GM18517 (cell line): ENCODE measurements around the gene APOLD1.
"Not testable (repeated sequence)": the region's sequence is repeated elsewhere in the genome, so short reads cannot be mapped to it uniquely, and the experiment has no call there.

Experiments
- ATAC-seq: cut with Tn5 transposase; IDR thresholded peaks from one replicate; pipeline ENCODE4 v1.9.1; 2021; ENCODE audit warnings: mild to moderate bottlenecking, moderate library complexity; ENCODE audit not compliant: unreplicated experiment

The APOLD1 gene

GRCh38 chr12:12807517-12807903, 22.1 kb downstream of the APOLD1 start:
- not testable (repeated sequence) for ATAC-seq

DNA sequence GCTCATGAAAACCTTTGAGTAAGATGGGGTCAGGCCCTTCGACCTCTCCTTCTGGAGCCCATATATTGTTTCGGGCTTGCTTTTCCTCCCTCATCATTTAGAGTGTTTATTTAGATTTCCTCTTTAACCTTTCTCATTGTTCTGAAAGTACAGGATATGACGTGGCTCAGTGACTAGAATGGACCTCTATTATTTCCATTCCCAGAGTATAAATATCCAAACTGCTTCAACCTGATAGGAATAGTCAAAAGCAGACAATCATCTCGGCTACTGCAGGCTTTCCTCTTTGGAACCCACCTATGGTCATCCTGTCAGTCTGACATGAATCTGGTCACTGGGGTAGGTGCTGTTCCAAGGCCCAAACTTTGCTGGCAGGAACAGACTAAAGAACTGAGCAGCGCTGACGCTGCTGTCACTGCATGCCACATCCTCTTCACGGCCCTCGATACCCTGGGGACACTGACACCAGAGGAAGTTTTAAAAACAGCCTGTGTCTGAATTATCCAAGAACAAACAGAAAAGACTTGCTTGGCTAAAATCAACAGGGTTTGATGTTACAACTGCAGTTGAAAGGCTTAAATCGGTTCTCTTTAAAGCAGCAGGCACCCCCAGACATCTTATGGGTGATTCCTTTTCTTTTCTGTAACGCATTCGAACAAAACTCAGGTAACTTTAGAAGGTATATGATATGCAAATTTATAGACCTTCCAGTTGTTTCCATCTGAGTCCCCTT, 22.7 kb downstream of the APOLD1 start:
- peak; percentile 67 for ATAC-seq

DNA sequence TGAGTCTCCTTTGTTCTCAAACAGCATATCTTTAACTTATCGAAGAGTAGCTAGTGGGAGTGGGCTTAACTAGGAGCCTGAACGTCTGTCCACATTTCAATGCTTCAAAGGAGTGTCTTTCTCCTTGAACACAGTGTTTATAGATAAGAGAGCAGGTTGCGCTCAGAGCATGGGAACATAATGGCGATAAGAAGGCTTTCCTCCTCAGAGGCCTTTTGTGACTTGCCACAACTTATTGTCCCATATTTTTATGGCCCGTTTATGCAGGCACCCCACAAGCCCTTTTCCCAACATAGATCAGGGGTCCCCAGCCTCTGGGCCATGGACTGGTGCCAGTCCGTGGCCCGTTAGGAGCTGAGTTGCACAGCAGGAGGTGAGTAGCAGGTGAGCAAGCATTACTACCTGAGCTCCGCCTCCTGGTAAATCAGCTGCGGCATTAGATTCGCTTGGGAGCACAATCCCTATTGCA, 25.1 kb downstream of the APOLD1 start:
- no peak for ATAC-seq

DNA sequence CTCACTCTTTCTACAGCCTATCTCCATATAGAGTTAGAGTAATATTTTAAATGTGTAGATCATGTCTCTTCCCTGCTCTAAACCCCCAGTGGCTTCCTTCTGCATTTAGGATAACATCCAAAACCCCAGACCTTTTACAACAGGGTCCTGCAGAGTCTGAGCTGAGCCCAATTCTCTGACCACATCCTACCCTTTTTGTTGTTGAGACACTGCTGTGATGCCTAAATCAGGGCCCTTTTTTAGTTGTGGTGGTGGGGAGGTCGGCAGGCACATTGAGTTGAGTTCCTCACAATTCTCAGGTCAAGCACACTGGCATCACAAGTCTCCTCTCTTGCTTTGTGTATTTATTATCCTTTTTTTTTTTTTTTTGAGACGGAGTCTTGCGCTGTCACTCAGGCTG, 25.9 kb downstream of the APOLD1 start:
- ATAC-seq: no peak

DNA sequence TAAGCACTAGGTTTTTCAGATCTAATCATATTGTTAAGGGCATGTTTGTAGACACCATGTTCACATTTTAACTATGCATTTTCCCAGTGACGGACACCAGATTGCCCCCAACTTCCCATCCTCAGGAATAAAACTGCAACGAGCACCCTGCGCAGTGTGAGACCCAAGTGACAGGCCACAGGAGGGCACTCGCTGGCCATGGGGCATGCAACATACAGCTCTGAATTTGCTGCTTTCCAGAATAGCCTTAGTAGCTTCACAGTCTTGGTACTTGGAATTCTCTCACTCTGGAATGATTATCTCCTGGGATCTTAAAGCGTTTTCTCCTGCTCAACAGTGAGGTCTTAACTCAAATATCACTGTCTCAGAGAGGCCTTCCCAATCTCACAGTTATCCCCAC, 26.7 kb downstream of the APOLD1 start:
- ATAC-seq: no peak

GRCh38 chr12:12812618-12813119, 27.2 kb downstream of the APOLD1 start:
- ATAC-seq: no peak

DNA sequence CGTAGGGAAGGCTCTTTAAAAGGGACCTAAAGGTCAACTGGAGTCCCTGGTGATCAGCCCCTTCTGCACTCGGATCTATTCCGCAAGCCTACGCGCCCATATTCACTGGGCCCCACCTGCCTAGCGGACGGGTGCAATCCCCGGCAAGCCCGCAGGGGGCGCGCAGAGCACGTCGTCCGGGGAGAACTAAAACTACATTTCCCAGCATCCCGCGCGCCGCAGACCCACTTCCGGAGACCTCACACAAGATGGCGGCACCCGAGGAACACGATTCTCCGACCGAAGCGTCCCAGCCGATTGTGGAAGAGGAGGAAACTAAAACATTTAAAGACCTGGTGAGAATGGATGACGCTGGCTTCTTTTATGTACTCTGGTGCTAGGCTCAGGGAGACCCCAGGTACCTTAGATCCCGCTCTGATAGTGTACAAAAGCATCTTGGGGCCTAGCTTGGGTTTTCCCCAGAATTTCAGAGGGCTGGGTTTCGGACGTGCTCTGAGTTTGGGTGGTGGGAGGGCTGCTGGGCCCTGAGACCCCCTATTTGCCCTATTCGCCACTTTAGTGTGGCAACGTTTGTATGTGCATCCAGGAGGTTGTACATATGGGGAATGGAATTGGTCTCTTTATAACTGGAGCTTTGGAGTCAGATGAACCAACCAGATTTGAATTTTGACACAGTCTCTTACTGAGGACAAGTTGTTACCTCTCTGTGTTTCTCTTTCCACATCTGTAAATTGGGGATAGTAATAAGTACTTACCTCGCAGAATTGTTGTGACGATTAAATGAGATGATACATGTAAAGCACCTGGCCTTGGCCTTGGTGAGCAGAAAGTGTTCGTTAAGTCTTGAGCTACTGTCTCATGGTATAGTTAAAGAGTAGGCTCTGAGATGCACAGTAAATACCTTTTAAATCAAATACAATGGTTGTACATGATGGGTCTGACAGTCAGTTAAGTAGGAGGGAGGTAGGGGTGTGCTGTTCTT, 28.0 kb downstream of the APOLD1 start, which contains the start of gene DDX47:
Gene DDX47, plus strand, starts transcription at position 227 of the 982 bp plus-strand sequence. Its CDS starts 22 bp downstream, at position 249.
- peak; percentile 70 for ATAC-seq

DNA sequence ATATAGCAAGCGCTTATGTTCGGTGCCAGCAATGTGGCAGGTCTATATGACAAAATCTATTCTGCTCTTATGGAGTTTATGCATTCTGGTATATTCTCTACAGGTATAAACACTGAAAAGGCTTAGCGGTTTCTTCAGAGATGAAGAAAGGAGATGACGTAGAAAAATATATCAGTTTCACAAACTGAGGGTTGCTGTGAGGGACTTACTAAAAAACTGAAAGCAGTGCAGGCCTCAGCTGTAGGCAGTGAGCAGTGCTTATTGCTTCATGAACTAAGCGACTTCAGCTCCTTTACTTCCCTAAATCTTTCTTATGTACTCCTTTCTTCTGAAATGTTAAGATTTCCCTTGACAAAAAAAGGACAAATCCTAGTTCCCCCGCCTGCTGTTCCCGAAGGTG, 32.2 kb downstream of the APOLD1 start:
- ATAC-seq: no peak

- no peak for ATAC-seq
Measured at GRCh38 chr12:12818701-12819100, 33.2 kb downstream of the APOLD1 start.

DNA sequence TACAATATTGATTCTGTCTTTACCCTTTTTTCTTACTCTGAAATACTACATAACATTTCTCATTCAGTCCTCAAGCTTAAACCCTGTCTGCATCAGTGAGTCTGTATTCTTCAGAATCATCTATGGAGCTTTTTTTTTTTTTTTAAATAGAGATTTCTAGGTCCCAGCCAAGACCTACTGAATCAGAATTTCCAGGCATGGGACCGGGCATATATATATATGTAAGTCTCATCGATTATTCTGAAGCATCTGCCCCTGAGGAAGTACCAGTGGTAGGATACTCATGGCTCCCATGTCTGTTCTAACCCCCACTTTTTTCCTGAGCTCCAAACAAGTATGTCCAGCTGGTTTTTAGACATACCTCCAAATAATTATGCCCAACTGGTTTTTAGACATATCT, 33.8 kb downstream of the APOLD1 start:
- no peak for ATAC-seq

DNA sequence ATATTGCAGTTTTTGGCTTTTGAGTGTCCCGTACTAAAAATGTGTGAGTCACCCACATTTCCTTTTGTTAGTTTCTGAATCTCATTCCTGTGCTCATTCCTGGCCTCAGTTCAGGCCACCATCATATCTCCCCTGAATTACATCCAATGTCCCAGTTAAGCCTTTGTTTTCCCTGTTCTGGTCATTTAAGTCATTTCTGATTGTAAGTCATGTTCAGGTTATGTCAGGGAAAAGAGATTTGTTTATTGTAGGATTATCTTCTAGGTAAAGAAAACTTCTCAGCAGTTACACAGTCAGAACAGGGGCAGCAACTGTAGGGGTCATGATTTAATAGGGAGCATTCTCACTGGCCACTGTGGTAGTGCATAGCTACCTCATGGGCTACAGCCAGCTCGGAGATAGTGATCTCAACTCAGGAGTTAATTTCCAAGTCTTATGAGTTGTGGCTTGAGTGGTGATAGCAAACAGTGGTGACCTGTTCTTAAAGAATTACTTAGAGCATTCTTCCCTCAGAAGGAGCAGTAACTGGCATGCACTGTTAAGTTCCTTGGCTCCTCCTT, 34.4 kb downstream of the APOLD1 start:
- no peak for ATAC-seq

GRCh38 chr12:12820376-12820775, 34.9 kb downstream of the APOLD1 start:
- ATAC-seq: not testable (repeated sequence)

DNA sequence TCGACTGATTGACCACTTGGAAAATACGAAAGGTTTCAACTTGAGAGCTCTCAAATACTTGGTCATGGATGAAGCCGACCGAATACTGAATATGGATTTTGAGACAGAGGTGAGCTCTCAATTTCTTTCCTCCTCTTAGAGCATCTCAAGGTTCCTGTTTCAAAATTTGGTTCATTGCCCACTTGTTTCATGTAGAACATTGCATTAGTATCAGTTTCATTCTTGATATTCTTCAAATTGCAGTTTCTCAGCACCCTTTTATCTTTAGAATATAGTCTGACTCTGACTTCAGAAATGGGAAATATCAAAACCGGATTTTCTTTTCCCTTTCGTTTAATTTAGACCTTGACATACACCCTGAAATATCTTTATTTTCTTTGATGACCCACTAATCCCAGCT, 36.5 kb downstream of the APOLD1 start:
- ATAC-seq: peak; percentile 67

- ATAC-seq: no peak
Measured at GRCh38 chr12:12822886-12823285, 37.4 kb downstream of the APOLD1 start.

GRCh38 chr12:12823300-12823699, 37.8 kb downstream of the APOLD1 start:
- ATAC-seq: no peak

DNA sequence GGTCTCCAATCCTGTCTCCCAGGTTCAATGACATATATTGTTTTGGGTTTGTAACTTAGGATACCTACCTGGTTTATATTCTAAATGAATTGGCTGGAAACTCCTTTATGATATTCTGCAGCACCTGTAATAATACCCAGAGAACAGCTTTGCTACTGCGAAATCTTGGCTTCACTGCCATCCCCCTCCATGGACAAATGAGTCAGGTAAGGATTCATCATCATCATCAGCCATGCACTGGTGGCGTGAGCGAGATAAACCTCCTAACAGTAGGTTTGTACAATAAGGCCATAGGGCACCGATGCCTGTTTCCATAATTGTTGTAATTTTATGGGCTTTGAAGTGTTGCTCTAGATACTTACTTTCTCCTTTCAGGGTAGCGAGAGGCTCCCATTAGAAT, 38.4 kb downstream of the APOLD1 start:
- ATAC-seq: no peak

DNA sequence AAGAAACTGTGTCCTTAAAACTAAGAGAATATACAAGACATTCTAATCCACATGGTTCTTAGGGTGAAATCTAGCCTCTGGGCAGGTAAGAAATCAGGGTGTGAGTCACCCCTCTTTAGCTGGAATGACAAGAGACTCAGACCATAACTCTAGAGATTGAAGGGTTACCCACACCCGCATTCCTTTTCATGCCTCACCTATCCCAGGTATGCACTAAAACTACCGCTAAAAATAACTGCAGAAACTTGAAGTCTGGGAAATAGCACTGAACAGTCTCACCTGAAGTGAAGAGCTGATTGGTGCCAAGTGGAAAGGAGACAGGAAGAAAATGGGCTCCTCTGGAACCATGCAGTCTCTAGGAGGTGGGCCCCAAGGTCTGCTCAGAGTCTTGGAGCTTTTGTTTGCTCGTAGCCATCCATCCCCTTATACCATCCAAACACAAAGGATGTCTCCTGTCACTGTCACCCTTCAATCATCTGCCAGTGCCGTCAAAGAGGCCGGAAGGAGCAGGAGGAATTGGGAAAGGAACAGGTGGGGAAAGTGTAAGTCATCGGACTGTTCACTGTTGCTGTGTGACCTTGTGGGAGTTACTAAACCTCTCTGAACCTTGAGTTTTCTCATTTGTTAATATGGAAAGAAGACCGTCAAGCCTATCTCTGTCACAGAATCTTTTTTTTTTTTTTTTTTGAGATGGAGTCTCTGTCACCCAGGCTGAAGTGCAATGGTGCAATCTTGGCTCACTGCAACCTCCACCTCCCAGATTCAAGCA, 50.1 kb downstream of the APOLD1 start:
- no peak for ATAC-seq

DNA sequence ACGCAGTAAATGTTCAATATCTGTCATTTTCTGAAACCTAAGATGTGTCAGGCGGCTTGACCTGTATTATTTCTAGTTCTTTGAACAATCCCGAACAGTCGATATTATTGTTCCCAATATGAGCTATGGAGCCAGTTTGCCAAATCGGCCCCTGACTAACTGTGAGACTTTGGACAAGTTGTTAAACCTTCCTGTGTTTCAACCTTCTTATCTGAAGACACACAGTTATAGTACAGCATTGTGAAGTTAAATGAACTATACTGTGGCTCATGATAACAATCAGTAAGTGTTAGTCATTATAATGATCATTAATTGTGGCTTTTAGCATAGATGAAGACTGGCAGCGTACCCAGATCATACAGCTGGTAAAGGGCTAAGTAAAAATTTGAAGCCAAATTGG, 51.1 kb downstream of the APOLD1 start:
- no peak for ATAC-seq

DNA sequence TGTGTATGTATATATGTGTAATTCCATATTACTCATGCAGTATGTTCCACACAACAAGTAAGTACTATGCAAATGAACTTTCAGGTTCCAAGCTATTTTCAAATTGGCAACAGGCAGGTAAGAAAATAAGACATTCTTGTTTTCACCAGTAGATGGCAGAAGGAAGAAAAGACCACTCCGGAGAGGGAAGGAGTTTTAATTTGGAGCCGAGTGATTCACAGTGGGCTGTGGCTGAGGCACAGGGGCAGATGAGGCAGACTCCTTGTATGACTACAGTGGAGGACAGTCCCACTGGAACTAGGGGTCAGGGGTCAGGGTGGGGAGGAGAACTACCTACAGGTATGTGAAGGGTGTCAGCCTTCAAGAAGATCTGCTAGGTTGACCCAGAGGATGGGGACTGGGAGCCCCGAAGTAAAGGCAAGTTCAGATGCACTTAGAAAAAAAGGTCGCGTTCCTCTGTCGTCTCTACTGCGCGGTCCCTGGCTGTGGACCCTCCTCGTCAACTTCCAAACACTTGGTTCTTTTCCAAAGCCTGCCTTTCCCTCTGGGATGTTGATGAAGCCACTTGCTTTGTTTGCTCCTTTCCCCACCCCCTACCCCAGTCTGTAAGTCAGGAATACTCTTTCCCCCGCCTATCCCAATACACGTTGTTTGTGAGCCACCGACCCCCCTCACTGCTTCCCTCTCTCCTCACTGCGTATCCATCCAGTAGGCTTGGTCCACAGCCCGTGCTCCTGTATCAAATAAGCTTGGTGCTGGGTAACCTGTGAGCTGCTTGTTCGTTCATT, 51.8 kb downstream of the APOLD1 start:
- no peak for ATAC-seq

DNA sequence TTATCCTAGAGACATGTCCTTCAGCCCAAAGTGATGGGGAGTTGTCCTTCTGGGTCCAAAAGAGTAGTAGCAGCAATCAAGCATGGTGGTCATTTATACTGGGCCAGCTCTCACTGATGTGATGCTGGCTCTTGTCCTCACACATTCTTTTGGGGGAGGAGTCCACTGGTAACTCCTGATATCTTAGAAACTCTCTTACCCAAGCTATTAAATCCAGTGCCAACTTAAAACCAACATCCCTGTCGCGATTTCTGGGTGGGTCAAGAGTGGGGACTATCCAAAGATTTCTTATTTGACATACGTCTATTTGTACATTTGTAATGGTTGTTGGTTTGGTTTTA, 52.3 kb downstream of the APOLD1 start:
- ATAC-seq: no peak
